Measurements from ENCODE around the gene RYR3.
A peak's percentile ranks its signal among the peaks of the same experiment; 100 is the strongest.

DNA sequence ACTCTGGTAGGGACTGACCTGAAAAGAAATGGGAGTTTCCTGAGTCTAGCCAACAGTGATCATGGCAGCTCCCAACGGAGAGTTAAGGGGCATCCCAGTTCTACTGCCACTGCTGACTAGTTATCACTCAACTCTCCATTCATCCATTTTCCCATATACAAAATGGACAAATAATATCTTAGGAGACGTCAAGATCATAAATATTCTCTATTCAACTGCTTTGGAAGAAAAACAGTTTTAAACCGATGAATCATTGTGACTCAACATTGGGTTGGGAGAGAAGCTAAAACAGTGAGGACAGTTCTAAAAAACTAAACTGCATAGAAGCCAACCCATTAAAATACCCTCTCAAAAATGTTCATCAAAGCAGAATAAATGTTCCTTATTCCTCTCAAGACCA lies 600.0 kb downstream of the RYR3 start:
- TF ChIP-seq GLIS3 (CRISPR knock-in tag; IDR thresholded peaks at IDR 0.05) (no peak), ARNTL (CRISPR knock-in tag; IDR thresholded peaks at IDR 0.05; ENCODE audit: borderline replicate concordance, low read depth) (no peak), ESRRG (CRISPR knock-in tag; IDR thresholded peaks at IDR 0.05) (no peak), ZC3H10 (CRISPR knock-in tag; IDR thresholded peaks at IDR 0.05) (0 out of 2 replicates have a peak, but pooled peaks have one; percentile 14), TSHZ2 (CRISPR knock-in tag; IDR thresholded peaks at IDR 0.05) (no peak), CREB5 (CRISPR knock-in tag; IDR thresholded peaks at IDR 0.05; ENCODE audit: low read depth) (no peak), ZFP3 (CRISPR knock-in tag; IDR thresholded peaks at IDR 0.05) (no peak), RARB (CRISPR knock-in tag; IDR thresholded peaks at IDR 0.05) (no peak), PPARA (CRISPR knock-in tag; IDR thresholded peaks at IDR 0.05; ENCODE audit: borderline replicate concordance) (no peak), PATZ1 (CRISPR knock-in tag; IDR thresholded peaks at IDR 0.05; ENCODE audit: borderline replicate concordance) (no peak), BACH2 (CRISPR knock-in tag; IDR thresholded peaks at IDR 0.05; ENCODE audit: borderline replicate concordance) (no peak), ZFP30 (CRISPR knock-in tag; IDR thresholded peaks at IDR 0.05) (no peak)
- TF ChIP-seq, protein P1, sequence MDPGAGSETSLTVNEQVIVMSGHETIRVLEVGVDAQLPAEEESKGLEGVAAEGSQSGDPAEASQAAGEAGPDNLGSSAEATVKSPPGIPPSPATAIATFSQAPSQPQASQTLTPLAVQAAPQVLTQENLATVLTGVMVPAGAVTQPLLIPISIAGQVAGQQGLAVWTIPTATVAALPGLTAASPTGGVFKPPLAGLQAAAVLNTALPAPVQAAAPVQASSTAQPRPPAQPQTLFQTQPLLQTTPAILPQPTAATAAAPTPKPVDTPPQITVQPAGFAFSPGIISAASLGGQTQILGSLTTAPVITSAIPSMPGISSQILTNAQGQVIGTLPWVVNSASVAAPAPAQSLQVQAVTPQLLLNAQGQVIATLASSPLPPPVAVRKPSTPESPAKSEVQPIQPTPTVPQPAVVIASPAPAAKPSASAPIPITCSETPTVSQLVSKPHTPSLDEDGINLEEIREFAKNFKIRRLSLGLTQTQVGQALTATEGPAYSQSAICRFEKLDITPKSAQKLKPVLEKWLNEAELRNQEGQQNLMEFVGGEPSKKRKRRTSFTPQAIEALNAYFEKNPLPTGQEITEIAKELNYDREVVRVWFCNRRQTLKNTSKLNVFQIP (CRISPR knock-in tag; IDR thresholded peaks at IDR 0.05; ENCODE audit: borderline replicate concordance, low read depth), result no peak
